Stimulated activated naive CD4-positive, alpha-beta T cell (primary cell): ENCODE results near the gene COIL.
"Not testable (repeated sequence)": the region's sequence is repeated elsewhere in the genome, so short reads cannot be mapped to it uniquely, and the experiment has no call there.

ENCODE experiments used
- DNase-seq, 6 experiments: peaks; one replicate each; lab custom pipeline; 2025; lab: John Stamatoyannopoulos, UW

The COIL gene

DNA sequence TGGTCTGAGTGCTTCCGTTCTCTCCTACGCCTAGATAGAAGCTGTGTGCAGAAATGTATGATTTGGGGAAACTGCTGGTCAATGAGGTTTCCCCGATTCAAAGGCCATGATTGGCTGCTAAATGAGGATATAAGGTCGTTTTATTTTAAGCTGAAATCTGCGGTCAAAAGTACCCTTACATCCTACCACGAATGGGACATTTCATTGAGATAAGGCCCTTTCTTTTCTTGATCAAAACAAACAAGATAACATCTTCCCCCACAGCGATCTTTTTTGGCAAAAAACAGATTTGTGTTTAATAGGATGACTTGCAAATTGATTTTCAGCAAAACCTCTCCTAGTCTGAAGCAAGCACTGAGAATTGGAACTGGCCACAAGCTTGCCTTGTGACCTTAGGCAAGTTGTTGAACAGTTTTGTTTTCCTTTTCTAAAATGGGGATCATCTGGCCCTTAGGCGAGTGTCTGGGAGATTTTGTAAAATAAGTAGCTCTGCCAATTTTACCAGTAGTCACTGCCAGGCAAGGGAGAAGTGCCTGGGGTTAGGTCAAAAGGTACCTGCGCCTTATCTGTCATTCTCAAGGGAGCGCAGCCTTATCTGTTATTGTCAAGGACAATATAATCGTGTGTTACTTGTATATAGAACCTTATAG is 17.7 kb upstream of the COIL start:
- DNase-seq = peak in 1 of 6 experiments; percentile 16

DNA sequence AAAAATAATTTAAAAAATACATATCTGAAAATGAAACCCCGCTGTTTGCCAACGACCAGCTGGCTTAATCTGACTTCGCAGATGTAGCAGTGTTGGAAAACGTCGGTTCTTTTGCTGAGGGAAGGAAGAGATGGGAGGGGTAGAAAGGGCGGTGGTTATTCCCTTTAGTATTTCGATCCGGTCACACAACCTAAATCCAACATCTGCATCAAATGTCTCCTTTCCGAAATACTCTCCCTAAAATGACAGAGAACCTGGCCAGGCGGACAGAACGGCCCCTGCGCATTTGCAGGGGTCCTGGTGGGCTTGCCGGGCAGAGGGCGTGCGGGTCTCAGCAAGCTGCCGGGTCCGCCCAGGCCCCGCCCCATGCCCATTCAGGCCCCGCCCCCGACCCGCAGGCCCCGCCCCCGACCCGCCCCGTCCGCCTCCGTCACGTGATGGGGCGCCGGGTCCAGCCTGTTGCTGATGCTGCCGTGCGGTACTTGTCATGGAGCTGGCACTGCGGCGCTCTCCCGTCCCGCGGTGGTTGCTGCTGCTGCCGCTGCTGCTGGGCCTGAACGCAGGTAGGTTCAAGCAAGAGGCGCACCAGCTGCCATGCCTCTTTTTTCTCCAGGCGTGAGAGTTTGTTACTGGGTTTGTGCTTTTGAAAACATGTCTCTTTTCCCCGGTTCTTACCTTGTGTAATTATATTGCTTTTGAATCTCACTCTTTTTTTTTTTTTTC is 17.0 kb upstream of the COIL start, which contains the start of gene SCPEP1:
SCPEP1 (plus strand) TSS at position 459 of the 723 bp plus-strand sequence; CDS start at position 488, 29 bp downstream.
- peak; percentile 71 to 87 (median 82) for DNase-seq

DNA sequence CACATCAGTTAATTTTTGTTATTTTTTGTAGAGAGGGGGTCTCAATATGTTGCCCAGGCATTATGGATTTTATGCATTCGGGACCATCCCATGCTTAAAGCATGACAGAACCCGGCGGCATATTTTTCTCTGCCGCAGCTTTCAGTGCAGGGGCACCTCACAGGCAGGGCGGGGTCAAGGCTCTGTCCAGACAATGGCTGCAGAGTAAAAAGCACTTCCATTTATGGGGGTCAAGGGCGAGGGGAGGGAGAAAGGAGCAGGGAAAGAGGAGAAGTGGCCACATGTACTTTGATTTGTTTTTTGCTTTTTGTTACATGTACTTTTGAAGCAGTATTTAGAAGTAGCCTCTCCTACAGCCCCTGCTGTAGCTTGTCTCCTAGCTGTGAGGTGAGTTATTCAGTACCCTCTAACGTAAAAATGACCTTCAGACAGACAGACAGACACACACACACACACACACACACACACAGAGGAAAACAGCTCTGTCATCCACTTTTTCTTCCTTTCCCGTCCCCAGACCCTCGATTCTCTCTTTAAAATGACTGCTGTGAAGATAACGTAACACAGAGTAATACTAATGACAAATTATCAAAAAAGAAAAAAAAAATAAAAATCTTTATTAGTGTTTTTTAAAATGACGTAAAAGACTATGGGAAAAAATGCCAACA is 16.2 kb upstream of the COIL start:
- no peak for DNase-seq

DNA sequence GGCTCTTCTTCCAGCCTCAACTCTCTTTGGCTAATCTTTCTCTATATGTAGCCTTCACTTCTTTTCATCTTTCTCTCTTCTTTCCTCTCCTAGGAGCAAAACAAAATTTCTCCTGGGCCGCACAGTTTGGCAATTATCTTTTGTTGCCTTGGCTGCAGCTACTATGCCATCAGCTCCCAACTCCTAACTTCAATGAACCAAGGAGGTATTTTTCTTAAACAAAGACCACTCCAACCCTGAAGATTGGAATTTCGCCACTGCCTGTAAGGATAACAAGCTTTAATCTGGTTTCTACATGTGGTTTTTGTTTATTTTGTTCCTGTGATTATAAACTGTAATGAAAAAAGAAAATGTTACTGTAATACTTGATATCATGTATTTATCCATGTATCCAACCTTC is 14.8 kb upstream of the COIL start:
- no peak for DNase-seq

DNA sequence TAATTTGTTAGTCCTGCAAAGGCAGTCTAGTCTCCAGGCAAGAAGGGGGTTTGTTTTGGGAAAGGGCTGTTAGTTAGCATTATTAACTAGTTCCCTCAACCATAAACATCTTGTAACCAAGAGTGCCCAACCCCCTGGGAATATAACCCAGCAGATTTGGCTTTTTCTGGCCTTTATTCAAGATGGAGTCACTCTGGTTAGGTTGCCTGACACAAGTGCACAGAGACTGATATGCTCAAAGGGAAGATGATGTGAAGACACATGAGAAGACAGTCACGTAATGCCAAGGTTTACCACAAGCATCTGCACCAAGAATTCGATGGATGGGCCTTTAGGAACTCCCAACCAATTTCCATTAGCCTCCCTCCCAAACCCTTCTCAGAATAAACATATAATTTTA is 13.2 kb upstream of the COIL start:
- DNase-seq = no peak

DNA sequence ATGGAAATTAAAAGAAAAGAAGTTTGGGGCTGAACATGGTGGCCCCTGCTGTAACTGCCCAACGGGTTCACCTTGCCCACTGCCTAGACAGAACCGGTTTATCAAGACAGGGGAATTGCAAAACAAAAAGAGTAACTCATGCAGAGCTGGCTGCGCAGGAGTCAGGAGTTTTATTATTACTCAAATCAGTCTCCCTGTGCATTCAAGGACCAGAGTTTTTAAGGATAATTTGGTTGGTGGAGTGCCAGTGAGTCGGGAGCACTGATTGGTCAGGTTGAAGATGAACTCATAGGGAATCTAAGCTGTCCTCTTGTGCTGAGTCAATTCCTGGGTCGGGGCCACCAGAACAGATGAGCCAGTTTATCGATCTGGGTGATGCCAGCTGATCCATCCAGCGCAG is 12.7 kb upstream of the COIL start:
- DNase-seq = no peak

DNA sequence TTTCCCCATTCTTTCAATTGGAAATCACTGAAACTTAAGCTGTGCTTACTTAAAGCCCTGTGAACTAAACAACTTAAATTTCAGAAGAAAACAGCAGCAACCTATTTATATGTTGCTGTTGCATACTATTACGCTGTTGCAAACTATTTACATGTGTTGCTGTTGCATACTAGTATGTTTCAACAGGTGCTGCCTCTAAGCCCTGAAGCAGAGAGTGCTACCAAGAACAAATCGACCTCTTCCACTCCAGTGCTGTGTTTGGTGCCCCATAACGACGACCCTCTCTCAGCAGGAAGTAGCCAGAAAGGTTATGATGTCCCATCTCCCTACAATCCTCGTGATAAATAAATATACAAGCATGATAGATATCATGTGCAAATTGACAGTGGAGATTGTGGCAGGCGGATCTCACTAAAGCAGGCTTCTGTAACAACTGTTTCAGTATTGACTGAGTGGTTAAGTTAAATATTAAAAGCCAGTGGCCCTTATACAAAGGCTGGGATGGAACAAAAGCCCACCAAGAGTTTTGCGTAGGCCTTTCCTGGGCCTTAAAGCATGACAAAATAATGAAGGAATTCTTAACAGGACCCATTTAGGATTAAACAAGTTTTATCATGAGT is 11.4 kb upstream of the COIL start:
- no peak for DNase-seq

DNA sequence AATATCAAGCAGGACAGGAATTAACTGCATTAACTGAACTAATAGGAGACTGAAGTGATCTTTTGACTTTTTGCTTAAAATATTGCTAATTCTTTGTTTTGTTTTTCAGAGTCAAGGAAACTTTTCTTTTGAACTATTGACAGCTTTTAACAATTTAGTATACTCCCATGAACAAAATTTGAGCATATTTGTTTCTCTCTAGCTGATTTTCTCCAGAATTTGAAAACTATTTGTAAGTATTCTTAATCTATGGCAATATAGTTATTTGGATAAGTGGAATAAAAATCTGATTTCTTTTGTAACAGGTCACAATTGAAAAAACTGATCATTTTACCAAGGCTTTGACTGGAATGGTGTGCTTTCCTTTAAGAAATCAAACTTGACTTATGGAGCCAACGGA is 10.1 kb upstream of the COIL start:
- no peak for DNase-seq

DNA sequence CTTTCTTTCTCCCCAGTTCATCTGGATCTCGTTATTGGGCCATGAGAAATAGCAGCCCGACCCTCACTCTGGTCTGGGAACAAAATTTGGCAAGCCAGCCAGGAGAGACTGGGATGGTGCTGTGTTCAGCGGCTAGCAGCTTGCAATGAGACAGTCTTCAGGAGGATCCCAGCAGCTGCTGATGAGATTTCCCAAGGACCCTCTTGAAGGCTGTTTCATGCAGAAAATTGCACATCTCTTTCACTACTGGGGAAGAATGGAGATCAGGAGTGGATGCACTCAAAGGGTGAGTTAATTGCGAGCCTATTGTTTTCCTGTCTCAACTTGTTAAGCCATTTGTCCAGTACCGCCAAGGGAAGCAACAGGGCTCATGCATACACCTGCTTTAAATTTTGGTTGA is 5.5 kb upstream of the COIL start:
- DNase-seq = no peak

DNA sequence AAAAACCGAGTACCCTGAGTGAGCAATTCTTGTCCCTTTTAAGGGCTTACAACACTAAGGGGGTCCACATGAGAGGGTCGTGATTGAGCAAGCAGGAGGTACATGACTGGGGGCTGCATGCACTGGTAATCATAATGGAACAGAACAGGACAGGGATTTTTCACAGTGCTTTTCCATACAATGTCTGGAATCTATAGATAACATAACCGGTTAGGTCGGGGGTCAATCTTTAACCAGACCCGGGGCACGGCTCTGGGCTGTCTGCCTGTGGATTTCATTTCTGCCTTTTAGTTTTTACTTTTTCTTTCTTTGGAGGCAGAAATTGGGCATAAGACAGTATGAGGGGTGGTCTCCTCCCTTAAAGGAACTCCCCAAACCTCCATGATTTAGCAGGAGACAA is 4.8 kb upstream of the COIL start:
- DNase-seq = not testable (repeated sequence)

DNA sequence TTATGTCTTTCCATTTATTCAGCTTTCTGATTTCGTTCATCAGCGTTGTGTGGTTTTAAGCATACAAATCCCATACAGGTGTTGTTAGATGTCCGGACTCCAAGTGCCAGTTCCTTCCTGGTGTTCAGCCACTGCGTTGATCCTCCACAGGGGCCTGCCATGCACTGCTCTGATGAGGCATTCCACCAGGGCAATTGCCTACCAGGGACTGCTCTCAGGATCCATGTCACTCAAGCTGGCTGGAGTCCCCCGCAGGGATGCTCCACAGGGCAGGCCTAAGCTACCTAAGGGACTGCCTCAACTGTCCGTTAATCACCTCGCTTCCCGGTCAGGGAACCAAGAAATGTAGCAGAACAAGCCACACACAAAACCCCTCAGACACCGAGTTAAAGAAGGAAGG is 4.4 kb upstream of the COIL start:
- not testable (repeated sequence) for DNase-seq

DNA sequence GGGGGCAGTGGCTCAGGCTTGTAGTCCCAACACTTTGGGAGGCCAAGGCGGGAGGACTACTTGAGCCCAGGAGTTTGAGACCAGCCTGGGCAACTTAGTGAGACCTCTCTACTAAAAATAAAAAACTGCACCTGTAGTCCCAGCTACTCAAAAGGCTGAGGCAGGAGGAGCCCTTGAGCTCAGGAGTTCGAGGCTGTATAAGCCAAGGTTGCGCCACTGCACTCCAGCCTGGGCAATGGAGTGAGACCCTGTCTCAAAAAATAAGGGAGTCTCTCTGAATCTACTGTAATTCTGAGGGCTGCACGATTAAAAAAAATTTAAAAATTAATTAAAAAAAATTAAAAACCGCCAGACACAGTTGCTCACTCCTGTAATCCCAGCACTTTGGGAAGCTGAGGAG is 3.9 kb downstream of the COIL start:
- DNase-seq = no peak

DNA sequence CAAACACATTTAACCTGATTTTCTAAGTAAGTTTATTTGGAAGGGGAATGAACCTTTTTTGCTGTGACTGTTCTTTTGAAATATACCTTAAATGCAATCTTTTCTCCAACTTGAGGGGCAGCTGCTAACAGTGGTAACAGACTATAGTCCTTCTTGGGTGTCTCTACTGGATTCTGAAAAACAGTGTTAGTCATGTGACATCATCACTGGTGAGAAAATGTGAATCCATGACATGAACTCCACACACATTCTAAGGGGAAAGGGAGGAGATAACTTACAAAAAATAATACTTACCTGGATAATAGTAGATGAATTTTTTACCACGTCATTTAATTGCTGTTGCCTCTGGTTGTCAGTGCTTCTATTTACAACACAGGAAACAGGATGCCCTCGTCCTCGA is 11.3 kb downstream of the COIL start:
- DNase-seq = no peak

DNA sequence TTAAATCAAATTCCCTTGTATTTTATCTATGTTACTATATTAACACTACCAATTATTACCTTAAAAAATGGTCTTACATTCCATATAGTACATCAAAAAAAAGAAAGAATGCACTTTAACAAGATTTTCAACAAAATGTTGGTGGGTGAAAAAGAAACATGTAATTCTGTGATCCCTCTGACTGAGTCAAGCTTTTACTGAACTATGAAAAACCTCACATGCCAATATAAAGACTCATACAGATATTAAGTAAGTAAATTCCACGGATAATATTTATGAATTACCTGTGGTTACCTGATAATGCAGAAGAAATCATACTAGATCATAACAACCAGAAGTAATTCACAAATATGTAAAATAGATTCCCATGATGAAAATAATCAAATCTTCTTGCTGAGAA is 12.4 kb downstream of the COIL start:
- DNase-seq = no peak

DNA sequence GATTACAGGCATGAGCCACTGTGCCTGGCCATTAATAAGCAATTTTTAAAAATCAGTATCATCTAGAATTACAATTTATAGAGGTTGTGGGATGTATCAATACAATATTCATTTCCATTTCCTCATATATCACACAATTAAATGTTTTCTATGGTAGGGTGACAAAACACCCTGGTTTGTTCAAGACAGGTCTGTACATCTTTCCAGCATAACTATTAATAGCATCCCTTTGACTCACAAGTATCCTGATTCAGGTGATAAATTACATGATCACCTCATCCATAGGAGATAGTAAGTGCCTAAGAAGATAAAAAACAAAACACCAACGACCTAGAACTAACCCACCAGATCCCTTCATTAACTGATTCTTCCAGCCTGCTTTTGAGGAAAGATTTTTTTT is 13.1 kb downstream of the COIL start:
- DNase-seq = no peak

DNA sequence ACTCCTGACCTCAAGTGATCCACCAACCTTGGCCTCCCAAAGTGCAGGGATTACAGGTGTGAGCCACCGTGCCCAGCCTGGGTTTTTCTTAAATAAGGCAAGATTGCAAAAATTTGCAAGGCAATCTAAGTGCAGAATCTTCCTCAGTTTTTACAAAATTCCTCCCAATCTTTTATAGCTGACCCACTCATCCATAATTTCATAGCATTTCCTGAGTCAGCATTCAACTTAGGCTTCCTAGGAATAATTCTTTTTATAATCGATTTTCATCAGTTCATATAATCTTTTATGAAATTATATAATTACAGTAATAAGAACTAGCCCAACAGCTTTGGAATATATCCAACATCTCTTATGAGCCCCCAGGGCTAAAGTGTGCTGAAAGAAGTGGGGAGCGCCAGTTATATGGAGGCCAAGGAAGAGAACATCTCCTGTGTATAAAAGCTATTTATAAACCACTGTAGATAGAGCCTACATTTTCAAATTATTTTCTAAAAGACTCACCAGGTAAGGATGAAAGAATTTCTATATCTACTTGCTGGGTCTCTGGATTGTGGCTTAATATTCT is 14.8 kb downstream of the COIL start:
- DNase-seq = no peak

DNA sequence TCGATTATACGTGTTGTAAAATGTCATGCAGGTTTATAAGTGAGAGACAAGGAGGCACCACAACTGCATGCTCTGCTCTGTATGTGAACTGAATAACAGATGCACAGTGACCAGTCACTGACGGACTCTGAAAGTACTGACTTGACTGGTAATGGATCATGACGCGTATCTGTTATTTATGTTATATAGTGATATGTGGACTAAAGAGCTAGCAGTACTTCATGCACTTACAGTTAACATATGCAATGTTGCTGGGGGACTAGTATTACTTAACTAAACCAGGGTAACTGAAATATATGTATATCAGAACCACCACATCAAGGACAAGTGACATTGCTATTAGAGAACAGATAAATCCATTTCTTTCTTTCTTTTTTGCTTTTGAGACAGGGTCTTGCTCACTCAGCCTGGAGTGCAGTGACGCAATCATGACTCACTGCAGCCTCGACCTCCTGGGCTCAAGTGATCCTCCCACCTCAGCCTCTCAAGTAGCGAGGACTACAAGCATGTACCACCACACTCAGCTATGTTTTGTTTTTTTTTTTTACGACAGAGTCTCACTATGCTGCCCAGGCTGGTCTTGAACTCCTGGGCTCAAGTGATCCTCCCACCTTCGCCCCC is 17.2 kb downstream of the COIL start:
- no peak for DNase-seq

DNA sequence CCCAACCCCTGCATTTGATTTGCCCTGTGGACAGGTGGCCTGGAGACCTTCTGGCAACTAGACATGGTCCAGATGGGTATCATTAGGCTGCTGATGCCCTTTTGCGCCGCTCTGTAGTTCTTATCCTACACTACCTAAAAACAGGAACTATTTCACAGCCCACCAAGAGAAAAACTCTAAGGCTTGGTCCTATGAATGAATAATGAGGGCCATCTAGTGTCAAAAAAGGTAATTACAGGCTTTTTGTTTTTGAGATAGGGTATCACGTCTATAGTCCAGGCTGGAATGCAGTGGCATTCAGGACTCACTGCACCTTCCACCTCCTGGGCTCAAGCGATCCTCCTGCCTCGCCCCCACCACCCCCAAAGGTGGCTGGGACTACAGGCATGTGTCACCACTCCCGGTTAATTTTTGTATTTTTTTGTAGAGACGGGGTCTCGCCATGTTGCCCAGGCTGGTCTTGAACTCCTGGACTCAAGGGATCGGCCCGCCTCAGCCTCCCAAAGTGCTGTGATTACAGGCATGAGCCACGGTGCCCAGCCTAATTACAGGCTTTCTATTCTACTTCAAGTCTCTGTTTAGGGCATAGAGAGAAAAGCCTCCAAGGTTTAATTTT is 20.9 kb downstream of the COIL start:
- peak in 3 of 6 experiments; percentile 14 to 64 (median 46) for DNase-seq

DNA sequence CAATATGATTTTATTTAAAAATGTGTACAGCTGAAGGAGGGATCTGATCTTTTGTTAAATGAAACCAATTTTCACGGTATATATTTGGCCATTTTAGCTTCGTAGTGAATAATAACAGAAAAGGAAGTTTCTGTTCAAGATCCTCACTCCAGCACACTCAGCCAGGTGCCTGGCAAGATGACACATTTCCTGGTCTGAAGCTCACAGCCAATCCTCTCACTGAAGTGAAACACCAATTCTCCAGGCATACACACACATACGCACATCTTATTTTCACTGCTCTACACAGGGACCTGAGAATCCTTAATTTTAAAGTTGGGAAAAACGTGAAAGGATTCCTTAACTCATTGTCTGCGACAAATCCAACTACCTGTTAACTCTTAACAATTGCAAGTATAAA is 22.6 kb downstream of the COIL start:
- DNase-seq = not testable (repeated sequence)

DNA sequence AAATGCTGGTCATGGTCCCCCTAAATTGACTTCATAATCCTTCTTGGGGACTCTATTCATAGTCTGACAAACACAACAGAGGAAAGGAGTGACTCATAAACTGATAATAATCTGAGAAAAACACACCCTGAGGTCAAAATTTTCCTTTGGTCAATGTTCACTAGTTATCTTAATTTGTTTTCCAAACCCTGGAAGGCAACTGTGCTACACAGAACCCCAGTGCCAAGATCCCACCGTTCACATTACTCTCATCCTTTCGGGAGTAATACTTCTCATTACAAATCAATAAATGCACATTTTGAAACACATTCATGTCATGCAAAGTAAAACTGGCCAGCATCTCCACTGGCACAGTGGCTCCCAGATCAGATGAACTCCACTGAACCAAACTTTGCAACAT is 23.2 kb downstream of the COIL start:
- no peak for DNase-seq

DNA sequence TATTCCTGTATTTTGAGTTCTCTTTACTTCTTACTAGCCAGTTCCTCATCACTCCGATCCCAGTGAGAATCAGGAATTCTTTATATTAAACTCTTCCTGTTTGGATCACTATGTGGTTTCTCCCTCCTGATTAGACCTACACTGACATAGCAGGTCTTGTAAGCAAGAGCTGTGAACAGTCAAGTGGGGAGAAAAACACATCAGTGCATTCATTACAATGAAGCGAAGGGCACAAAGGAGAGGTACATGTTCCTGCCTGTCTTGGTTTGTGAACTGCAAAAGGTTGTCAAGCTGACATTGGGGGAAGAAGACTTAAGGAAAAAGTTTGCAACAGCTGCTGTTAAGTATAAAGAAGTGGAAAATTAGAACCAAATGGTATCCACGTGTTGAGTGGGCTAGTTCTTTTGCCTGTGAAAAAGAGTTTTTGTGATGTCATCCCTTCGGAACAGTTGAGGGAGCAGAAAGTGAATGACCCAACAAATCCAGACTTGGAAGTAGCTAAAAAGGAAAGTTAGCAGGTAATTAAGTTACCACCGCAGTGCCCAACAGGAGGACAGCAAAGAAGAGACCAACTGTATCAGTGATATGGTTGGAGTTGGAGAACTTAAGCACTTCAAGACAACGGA is 24.0 kb downstream of the COIL start:
- no peak for DNase-seq
